H9 (cell line): ENCODE data around the gene LAMC3. TPM values are rescaled to one million over a fixed set of nuclear protein-coding genes. Genes with fewer than 3 reads are reported as not detected.

ENCODE experiments used
- DNase-seq: peaks from one replicate; pipeline ENCODE4 v3.0.0-alpha.2; 2017
- H2AFZ ChIP-seq: one replicate; pipeline ENCODE4 v1.6.1; 2013; ENCODE audit warnings: mild to moderate bottlenecking, low read length, control low read depth, moderate library complexity
- H2AK5ac ChIP-seq: 2 replicates; pipeline ENCODE4 v1.6.1; 2013; ENCODE audit warnings: low read length, control low read depth, mixed read lengths; ENCODE audit not compliant: insufficient read length
- H2BK120ac ChIP-seq: one replicate; pipeline ENCODE4 v1.6.1; 2013; ENCODE audit warnings: low read depth, mild to moderate bottlenecking, low read length, control low read depth, inconsistent platforms; ENCODE audit not compliant: poor library complexity, severe bottlenecking
- H2BK12ac ChIP-seq: 2 replicates; pipeline ENCODE4 v1.6.1; 2013; ENCODE audit warnings: low read length, control low read depth, mixed read lengths, low read depth; ENCODE audit not compliant: insufficient read length
- H2BK15ac ChIP-seq: 2 replicates; pipeline ENCODE4 v1.6.1; 2013; ENCODE audit warnings: low read depth, low read length, control low read depth
- H2BK20ac ChIP-seq: one replicate; pipeline ENCODE4 v1.6.1; 2013; ENCODE audit warnings: low read depth, mild to moderate bottlenecking, low read length, control low read depth, inconsistent platforms; ENCODE audit not compliant: poor library complexity, severe bottlenecking
- H2BK5ac ChIP-seq: 2 replicates; pipeline ENCODE4 v1.6.1; 2013; ENCODE audit warnings: low read length, control low read depth, mixed read lengths; ENCODE audit not compliant: insufficient read length
- H3K14ac ChIP-seq: 2 replicates; pipeline ENCODE4 v1.6.1; 2013; ENCODE audit warnings: low read length, control low read depth; ENCODE audit not compliant: insufficient read depth
- H3K18ac ChIP-seq: 2 replicates; pipeline ENCODE4 v1.6.1; 2013; ENCODE audit warnings: low read depth, mild to moderate bottlenecking, mixed read lengths, low read length, control low read depth; ENCODE audit not compliant: insufficient read length
- H3K23ac ChIP-seq: 2 replicates; pipeline ENCODE4 v1.6.1; 2013; ENCODE audit warnings: low read length, control low read depth, mixed read lengths, low read depth; ENCODE audit not compliant: insufficient read length
- H3K23me2 ChIP-seq: 2 replicates; pipeline ENCODE4 v1.6.1; 2013; ENCODE audit warnings: low read depth, mild to moderate bottlenecking, mixed read lengths, low read length, control low read depth; ENCODE audit not compliant: insufficient read length, poor library complexity, severe bottlenecking
- H3K27ac ChIP-seq: 2 replicates; pipeline ENCODE4 v1.5.1; 2013; ENCODE audit warnings: low read length, control low read depth, mixed read lengths, low read depth; ENCODE audit not compliant: insufficient read length
- H3K27me3 ChIP-seq: 2 replicates; pipeline ENCODE4 v1.6.1; 2013; ENCODE audit warnings: low read length, control low read depth, inconsistent platforms; ENCODE audit not compliant: insufficient read depth
- H3K4ac ChIP-seq: 2 replicates; pipeline ENCODE4 v1.6.1; 2013; ENCODE audit warnings: low read depth, mild to moderate bottlenecking, control low read depth, inconsistent platforms, low read length, moderate library complexity
- H3K4me1 ChIP-seq: 2 replicates; pipeline ENCODE4 v1.6.1; 2013; ENCODE audit warnings: low read length, control low read depth, inconsistent platforms; ENCODE audit not compliant: insufficient read depth
- H3K4me2 ChIP-seq: 2 replicates; pipeline ENCODE4 v1.6.1; 2013; ENCODE audit warnings: low read length, control low read depth, mixed read lengths; ENCODE audit not compliant: insufficient read length, insufficient read depth
- H3K56ac ChIP-seq: 2 replicates; pipeline ENCODE4 v1.6.1; 2013; ENCODE audit warnings: low read depth, mild to moderate bottlenecking, mixed read lengths, low read length, control low read depth; ENCODE audit not compliant: insufficient read length
- H3K79me1 ChIP-seq: 2 replicates; pipeline ENCODE4 v1.6.1; 2013; ENCODE audit warnings: low read depth, mild to moderate bottlenecking, moderate library complexity, low read length, control low read depth, inconsistent platforms; ENCODE audit not compliant: insufficient read depth, poor library complexity, severe bottlenecking
- H3K79me2 ChIP-seq: 2 replicates; pipeline ENCODE4 v1.6.1; 2013; ENCODE audit warnings: low read length, control low read depth, inconsistent platforms; ENCODE audit not compliant: insufficient read depth
- H3K9ac ChIP-seq: 2 replicates; pipeline ENCODE4 v1.6.1; 2013; ENCODE audit warnings: low read length, control low read depth, mixed read lengths; ENCODE audit not compliant: insufficient read length; ENCODE audit errors: extremely low read depth
- H3K9me3 ChIP-seq: one replicate; pipeline ENCODE4 v1.6.1; 2013; ENCODE audit warnings: low read depth, low read length, inconsistent platforms; ENCODE audit not compliant: control insufficient read depth
- H3T11ph ChIP-seq: one replicate; pipeline ENCODE4 v1.6.1; 2013; ENCODE audit warnings: mild to moderate bottlenecking, low read length, control low read depth, inconsistent platforms
- H4K20me1 ChIP-seq: one replicate; pipeline ENCODE4 v1.6.1; 2013; ENCODE audit not compliant: control insufficient read depth, insufficient read length, insufficient read depth
- H4K5ac ChIP-seq: 2 replicates; pipeline ENCODE4 v1.6.1; 2013; ENCODE audit warnings: low read depth, mild to moderate bottlenecking, mixed read lengths, low read length, control low read depth; ENCODE audit not compliant: insufficient read length
- H4K8ac ChIP-seq: replicated peaks from 2 replicates; pipeline ENCODE4 v1.6.1; 2013; ENCODE audit warnings: low read length, control low read depth, mixed read lengths, low read depth; ENCODE audit not compliant: insufficient read length
- H4K91ac ChIP-seq: 2 replicates; pipeline ENCODE4 v1.6.1; 2013; ENCODE audit warnings: low read depth, mild to moderate bottlenecking, moderate library complexity, mixed read lengths, low read length, control low read depth; ENCODE audit not compliant: insufficient read length
- H3K27ac Mint-ChIP-seq, 3 experiments: 2 replicates in 2 of 3; 3 replicates in 1 of 3; pipeline ENCODE4 v1.8.0; 2020 to 2021; ENCODE audit warnings: mixed read lengths in 3 of 3, mild to moderate bottlenecking in 1 of 3, moderate library complexity in 1 of 3
- H3K27me3 Mint-ChIP-seq: 2 replicates; pipeline ENCODE4 v1.8.0; 2021; ENCODE audit warnings: low read depth, mild to moderate bottlenecking, moderate library complexity, mixed read lengths
- H3K36me3 Mint-ChIP-seq, 3 experiments: 2 replicates in 2 of 3; 3 replicates in 1 of 3; pipeline ENCODE4 v1.8.0; 2020 to 2021; ENCODE audit warnings: low read depth in 3 of 3, mixed read lengths in 3 of 3; ENCODE audit not compliant: insufficient read depth in 1 of 3
- H3K4me1 Mint-ChIP-seq, 2 experiments: 2 replicates each; pipeline ENCODE4 v1.8.0; 2020; ENCODE audit warnings: mixed read lengths in 2 of 2
- H3K4me3 Mint-ChIP-seq, 2 experiments: 2 replicates in 1 of 2; 3 replicates in 1 of 2; pipeline ENCODE4 v1.8.0; 2020 to 2021; ENCODE audit warnings: mild to moderate bottlenecking in 2 of 2, mixed read lengths in 2 of 2, moderate library complexity in 1 of 2
- H3K9me3 Mint-ChIP-seq, 2 experiments: 2 replicates in 1 of 2; 3 replicates in 1 of 2; pipeline ENCODE4 v1.8.0; 2020; ENCODE audit warnings: mild to moderate bottlenecking in 2 of 2, mixed read lengths in 2 of 2, moderate library complexity in 1 of 2
- WGBS: extraction: QIAGEN DNeasy Blood & Tissue Kit; methylation state at CpG from one replicate; pipeline ENCODE4 v1.1.7; 2013; ENCODE audit warnings: missing lambda C conversion rate, low lambda C conversion rate, mixed read lengths; ENCODE audit not compliant: insufficient read length; ENCODE audit errors: extremely low coverage; 5-methylcytosine and 5-hydroxymethylcytosine counted together
- total RNA-seq: library from RNA; stranded (reverse); gene quantifications from 2 replicates; pipeline ENCODE4 v1.2.1, GENCODE V29; 2021
- TF ChIP-seq, protein P1 (sequence below): fragments of 200-600 bp; sonication (generic); conservative IDR thresholded peaks from 3 replicates; pipeline ENCODE4 v1.8.0; 2021; ENCODE audit warnings: antibody characterized with exemption, mild to moderate bottlenecking

The LAMC3 gene
- total RNA-seq, 1 experiment from 2014 or later: 21.7 TPM

GRCh38 chr9:131045300-131046092, 36.5 kb downstream of the LAMC3 start:
- Mint-ChIP-seq H3K4me3 (no peak overlapping the region), H3K9me3 (no peaks in the 10 kb centered on the region; a peak in 1 of 5 replicates), H3K4me1 (no peaks in the 10 kb centered on the region), H3K27me3 (no peaks in the 10 kb centered on the region), H3K27ac (peak overlapping the region in 1 of 3 experiments; percentile 75; a peak in 1 of 7 replicates), H3K36me3 (peaks cover 5 to 11% (median 9%) of the 10 kb centered on the region in 3 experiments; a peak in 6 of 7 replicates)
- Histone ChIP-seq H3K23ac (no peak overlapping the region), H3K27me3 (no peaks in the 10 kb centered on the region), H3K4me1 (no peaks in the 10 kb centered on the region), H2BK15ac (no peak overlapping the region), H3K14ac (no peak overlapping the region), H4K91ac (no peak overlapping the region), H4K5ac (no peak overlapping the region), H3K9ac (no peak overlapping the region), H3K4me2 (no peak overlapping the region), H2BK12ac (no peak overlapping the region), H3K79me2 (no peaks in the 10 kb centered on the region), H2BK20ac (no peak overlapping the region), H4K20me1 (no peaks in the 10 kb centered on the region), H3T11ph (no peak overlapping the region), H3K4ac (no peak overlapping the region), H3K18ac (no peak overlapping the region), H3K27ac (no peak overlapping the region), H3K23me2 (no peaks in the 10 kb centered on the region), H3K56ac (no peak overlapping the region), H2AK5ac (no peak overlapping the region), H3K79me1 (no peaks in the 10 kb centered on the region), H2AFZ (no peak overlapping the region), H2BK120ac (no peak overlapping the region), H4K8ac (no peak overlapping the region), H2BK5ac (no peak overlapping the region), H3K9me3 (no peaks in the 10 kb centered on the region)
- WGBS: no CpG with 5 or more reads among the region's 16 CpGs
- TF ChIP-seq, protein P1, sequence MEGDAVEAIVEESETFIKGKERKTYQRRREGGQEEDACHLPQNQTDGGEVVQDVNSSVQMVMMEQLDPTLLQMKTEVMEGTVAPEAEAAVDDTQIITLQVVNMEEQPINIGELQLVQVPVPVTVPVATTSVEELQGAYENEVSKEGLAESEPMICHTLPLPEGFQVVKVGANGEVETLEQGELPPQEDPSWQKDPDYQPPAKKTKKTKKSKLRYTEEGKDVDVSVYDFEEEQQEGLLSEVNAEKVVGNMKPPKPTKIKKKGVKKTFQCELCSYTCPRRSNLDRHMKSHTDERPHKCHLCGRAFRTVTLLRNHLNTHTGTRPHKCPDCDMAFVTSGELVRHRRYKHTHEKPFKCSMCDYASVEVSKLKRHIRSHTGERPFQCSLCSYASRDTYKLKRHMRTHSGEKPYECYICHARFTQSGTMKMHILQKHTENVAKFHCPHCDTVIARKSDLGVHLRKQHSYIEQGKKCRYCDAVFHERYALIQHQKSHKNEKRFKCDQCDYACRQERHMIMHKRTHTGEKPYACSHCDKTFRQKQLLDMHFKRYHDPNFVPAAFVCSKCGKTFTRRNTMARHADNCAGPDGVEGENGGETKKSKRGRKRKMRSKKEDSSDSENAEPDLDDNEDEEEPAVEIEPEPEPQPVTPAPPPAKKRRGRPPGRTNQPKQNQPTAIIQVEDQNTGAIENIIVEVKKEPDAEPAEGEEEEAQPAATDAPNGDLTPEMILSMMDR: no peak
- DNase-seq: no peak
